HG02885 (cell line): ENCODE results near the gene TTPAL.
"Not testable (repeated sequence)": the region's sequence is repeated elsewhere in the genome, so short reads cannot be mapped to it uniquely, and the experiment has no call there.

Experiments used
- ATAC-seq: cut with Tn5 transposase; IDR thresholded peaks from one replicate; pipeline ENCODE4 v1.9.1; 2021; ENCODE audit warnings: mild to moderate bottlenecking; ENCODE audit not compliant: unreplicated experiment, poor library complexity

TTPAL gene

GRCh38 chr20:44467289-44467883 lies 8.3 kb upstream of the TTPAL start:
- ATAC-seq: no peak

DNA sequence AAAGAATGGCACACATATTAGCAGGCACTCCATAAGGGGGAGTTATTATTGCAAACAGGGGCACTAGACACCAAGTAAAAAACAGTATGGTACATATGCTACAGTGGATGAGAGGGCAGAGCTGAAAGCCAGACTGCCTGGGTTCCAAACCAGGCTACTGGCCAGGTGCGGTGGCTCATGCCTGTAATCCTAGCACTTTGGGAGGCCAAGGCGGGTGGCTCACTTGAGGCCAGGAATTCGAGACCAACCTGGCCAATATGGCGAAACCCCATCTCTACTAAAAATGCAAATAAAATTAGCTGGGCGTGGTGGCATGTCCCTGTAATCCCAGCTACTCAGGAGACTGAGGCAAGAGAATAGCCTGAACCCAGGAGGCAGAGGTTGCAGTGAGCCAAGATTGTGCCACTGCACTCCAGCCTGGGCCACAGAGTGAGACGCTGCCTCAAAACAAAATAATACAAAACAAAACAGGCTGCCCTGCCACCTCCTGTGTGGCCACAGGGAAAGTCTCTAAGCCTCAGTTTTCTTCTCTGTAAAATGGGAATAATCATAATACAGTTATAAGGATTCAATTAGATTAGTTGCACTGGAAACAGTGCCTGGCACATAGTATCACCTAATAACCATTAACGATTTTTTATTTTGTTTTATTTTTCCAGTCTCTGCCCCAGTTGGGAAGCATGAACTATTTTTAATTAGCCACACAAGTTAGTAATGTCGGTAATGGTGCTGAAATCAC lies 7.5 kb upstream of the TTPAL start:
- ATAC-seq: no peak

DNA sequence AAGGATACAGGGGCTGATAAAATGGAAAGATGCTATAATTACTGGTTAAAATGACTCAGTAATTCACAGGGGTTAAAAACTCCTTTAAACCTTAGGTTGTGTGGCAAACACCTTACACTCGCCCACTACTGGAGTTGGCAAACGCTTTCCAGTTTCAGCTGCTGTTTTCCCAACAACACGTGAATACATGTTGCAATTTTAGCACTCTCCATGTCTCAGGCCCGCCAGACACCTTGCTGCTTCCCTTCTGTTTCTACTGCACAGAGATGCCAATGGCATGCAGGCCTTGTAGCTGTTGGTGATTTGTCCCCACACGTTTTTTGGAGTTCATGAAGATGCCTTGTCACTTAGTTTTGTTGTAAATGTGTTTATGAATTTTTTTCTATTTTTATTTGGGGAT lies 5.3 kb upstream of the TTPAL start:
- no peak for ATAC-seq

- ATAC-seq: no peak
These were observed 4.2 kb upstream of the TTPAL start for GRCh38 chr20:44471481-44471882.

GRCh38 chr20:44472283-44472682 lies 3.4 kb upstream of the TTPAL start:
- ATAC-seq: not testable (repeated sequence)

DNA sequence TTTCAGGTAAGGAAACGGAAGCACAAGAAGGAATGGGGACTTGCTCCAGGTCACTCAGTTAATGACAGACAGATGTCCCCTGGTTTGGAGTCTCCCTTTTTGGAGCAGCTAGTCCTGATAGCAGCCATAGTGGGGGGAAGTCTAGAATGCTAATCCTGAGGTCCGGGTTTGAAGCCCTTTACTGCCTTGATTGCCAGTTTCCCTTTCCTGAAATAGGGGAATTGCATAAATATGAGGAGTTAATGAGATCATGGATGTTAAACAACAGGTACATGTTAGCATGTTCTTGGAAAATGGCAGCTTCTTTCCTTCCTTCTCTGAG lies 341 bp upstream of the TTPAL start:
- no peak for ATAC-seq

GRCh38 chr20:44477151-44477550 lies 1.5 kb downstream of the TTPAL start:
- ATAC-seq: no peak

- ATAC-seq: no peak
These were observed 2.5 kb downstream of the TTPAL start for GRCh38 chr20:44478206-44478605.

- no peak for ATAC-seq
These were observed 4.0 kb downstream of the TTPAL start for GRCh38 chr20:44479643-44480042.

DNA sequence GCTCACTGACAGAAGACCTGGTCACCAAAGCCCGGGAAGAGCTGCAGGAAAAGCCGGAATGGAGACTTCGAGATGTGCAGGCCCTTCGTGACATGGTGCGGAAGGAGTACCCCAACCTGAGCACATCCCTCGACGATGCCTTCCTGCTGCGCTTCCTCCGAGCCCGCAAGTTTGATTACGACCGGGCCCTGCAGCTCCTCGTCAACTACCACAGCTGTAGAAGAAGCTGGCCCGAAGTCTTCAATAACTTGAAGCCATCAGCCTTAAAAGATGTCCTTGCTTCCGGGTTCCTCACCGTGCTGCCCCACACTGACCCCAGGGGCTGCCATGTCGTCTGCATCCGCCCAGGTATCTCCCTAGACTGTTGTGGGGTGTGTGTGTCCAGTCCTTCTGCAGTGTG lies 4.4 kb downstream of the TTPAL start:
- ATAC-seq: no peak

- ATAC-seq: no peak
These were observed 6.2 kb downstream of the TTPAL start for GRCh38 chr20:44481719-44482416.

DNA sequence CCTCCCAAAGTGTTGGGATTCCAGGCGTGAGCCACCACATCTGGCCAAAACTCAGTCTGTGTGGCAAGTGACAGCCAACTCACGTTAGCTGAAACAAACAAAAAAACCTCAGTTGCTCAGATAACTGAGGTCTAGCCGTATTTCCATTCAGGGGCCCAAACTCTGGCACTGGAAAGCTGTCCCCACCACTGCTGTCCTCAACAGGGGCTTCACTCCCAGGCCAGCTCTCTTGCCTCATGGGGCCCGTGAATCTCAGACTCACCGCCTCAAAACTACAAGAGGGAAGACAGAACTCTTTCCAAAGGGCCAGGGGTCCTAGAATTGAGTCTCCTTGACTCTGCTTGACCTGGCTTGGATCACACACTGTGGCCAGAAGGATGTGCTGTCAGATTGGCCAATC lies 7.4 kb downstream of the TTPAL start:
- no peak for ATAC-seq

- ATAC-seq: no peak
These were observed 9.6 kb downstream of the TTPAL start for GRCh38 chr20:44485078-44485829.

DNA sequence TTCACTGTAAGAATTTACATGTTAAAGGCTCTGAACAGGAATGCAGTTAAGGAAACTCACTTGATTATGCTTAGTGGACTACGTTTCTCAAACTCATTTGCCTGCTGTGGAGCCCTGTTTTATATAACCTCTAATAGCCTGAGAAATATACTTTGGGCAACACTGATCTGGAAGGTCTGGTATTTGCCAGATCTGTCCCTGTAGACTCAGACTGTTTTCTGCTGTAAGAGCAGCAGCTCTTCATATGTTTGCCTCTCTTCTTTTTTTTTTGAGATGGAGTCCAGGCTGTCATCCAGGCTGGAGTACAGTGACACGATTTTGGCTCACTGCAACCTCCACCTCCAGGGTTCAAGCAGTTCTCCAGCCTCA lies 10.1 kb downstream of the TTPAL start:
- no peak for ATAC-seq

DNA sequence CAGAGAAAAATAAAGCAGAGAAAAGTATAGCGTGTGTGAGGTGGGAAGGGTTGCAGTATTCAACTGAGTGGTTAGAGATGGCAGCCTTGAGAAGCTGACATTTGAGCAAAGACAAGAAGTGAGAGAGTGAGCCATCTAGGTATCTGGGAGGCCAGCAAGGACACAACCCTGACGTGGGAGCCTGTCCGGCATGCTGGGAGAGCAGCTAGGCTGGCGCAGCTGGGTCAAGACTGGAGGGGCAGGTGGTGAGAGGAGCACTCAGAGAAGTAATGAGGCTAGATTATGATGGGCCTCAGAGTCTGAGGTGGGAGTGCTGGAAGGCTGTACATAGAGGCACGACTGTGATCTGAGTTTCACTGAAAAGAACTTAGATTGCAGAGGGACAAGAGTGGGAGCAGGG lies 12.9 kb downstream of the TTPAL start:
- no peak for ATAC-seq

GRCh38 chr20:44489223-44489622 lies 13.5 kb downstream of the TTPAL start:
- no peak for ATAC-seq

DNA sequence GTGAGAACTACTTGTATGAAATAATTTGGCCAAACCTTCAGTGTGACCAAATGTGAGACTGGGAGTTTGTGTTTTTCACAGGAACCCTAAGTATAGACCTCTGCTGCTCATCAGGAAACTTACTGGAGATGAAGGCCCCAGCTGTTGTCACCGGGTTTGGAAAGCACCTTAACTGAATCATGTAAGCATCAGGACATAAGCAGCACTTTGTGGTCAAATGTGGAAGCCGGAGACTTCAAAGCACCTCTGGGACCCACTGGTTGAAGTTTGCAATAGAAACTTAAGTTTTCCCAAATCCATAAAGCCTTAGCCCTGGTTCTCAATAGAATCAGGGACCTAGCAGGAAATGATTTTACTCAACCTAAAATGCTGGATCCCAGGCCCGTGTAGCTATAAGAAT lies 14.3 kb downstream of the TTPAL start:
- no peak for ATAC-seq

DNA sequence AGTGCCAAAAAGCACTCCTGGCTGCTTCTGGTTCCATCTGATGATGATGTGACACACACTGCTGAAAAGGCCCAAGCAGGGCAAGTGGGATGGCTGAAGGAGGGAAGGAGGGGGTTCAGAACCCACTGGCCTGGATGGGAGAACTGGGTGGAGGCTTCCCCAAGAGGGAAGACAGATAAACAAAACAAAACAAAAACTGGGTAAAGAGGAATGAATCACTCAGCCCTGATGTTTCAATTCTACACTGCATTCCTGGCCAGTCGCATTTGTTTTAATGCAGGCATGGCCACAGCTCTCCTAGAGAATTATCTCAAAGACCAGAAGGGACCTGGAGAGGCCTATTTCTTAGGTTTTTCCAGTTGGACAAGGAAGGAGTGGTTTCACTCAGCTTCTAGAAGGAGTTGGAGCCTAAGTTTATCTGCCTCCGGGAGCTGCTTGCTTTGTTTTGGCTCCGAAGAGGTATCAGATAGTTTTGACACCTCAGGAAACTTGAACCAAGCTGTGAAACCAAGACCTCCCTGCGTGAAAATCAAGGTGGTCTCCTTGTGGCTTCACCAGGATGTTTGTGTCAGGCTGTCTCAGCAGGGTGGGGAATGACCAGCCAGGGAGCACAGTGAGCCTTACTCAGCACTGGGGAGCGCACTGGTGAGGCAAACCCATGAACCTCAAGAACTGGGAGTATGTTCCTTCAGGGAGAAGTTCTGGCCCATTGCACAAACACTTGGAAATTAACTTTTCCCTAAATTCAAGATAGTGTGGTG lies 16.1 kb downstream of the TTPAL start:
- ATAC-seq: no peak

DNA sequence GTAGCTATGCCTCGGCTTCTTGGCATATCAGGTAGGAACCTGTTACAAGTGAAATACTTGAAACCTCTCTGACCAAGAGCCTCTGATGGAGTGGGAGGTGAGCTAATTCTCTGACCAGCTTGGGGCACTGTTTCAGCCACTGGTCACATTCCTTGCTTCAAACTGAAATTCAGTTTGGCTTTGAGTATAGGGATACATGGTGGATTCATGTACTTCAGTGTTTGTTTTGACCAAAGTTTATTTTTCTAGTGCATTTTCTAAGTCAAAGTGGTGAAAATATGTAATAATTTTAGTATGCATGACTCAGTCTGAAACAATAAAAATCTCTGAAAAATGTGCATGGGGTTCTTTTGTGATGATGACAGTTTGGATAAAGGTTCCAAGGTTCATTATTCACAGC lies 18.6 kb downstream of the TTPAL start:
- ATAC-seq: no peak

DNA sequence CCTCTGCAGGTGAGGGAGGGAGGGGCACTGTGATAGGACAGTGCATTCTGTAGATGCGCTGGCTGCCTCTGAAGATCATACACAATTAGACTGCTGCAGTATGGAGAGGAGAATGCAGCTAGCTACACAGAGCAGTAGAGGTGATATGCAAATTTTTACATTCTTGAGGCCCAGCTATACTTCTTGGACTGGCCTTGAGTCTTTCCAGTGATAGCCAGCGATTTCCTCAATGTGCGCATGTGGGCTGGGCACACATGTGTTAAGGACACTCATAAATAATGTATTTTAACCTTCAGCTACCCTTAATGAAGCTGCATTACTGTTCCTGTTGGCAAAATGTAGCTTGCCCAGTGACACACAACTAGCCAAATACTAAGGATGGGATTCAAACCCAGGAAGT lies 19.0 kb downstream of the TTPAL start:
- no peak for ATAC-seq

- ATAC-seq: no peak
These were observed 19.6 kb downstream of the TTPAL start for GRCh38 chr20:44495257-44495656.
